Measurements from ENCODE around the gene SYNM. TPM values are rescaled to one million over a fixed set of nuclear protein-coding genes. Genes with fewer than 3 reads are reported as not detected.

SYNM gene
- total and polyA plus RNA-seq, 2 experiments from 2014 or later, result 0.74 to 3.5 TPM

DNA sequence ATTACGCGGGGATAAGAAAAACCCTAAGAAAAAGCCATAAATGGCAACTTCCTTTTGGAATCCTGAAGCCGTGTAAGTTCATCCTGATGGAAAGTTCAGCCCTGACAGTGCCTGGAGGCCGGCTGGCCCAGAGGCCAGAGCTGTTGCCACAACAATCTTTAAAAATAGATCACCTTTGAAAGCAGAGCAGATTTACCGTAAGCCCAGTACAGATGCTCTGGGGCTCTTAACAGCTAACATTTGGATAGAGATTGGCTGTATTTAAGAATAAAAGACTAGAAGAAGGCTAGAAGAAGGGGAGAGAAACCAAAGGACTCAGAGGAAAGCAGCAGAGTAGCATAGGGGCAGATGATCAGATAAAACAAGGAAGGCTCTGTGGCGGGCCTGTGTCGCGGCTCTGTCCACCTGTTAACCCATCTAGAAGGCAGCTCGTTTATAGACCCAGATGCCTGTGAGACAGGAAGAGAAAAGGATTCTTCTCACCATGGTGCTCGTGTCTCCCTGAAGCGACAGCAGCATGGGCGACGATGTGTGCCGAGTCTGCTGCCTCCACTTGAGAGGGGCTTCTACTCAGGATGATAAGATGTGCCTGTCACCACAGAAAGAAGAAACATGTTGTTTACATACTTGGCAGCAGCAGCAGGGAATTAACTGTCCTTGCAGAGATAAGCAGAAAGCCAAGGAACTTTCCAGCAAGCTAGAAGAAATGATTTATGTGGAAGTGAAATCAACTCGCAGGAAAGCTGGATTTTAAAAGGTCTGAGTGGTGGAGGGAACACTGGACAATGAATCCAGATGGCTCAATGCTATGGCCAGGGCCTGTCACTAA, 69.9 kb downstream of the SYNM start:
- no peak for ATAC-seq
- H3K4me1 Mint-ChIP-seq, result peaks cover 2% of the 10 kb centered on the region; the same call in 1 of the 3 replicates
- H3K27ac ChIP-seq (ENCODE audit: low read depth), result no peak overlapping the region
- H3K4me3 Mint-ChIP-seq, result no peak overlapping the region
- no peak for TF ChIP-seq ZNF331 (CRISPR knock-in tag; IDR thresholded peaks at IDR 0.05; ENCODE audit: low read depth)
- TF ChIP-seq CREB1 (CRISPR knock-in tag; IDR thresholded peaks at IDR 0.05; ENCODE audit: low read depth), result no peak
- TF ChIP-seq EZH2phosphoT487 (IDR thresholded peaks at IDR 0.05; ENCODE audit: unreplicated experiment), result no peak
- TF ChIP-seq, protein P1, sequence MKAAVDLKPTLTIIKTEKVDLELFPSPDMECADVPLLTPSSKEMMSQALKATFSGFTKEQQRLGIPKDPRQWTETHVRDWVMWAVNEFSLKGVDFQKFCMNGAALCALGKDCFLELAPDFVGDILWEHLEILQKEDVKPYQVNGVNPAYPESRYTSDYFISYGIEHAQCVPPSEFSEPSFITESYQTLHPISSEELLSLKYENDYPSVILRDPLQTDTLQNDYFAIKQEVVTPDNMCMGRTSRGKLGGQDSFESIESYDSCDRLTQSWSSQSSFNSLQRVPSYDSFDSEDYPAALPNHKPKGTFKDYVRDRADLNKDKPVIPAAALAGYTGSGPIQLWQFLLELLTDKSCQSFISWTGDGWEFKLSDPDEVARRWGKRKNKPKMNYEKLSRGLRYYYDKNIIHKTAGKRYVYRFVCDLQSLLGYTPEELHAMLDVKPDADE (IDR thresholded peaks at IDR 0.05), result no peak
- TF ChIP-seq EZH2 (IDR thresholded peaks at IDR 0.05; ENCODE audit: low read depth, unreplicated experiment), result no peak
- no peak for TF ChIP-seq STAT1 (IDR thresholded peaks at IDR 0.05; ENCODE audit: unreplicated experiment)
- TF ChIP-seq, protein P2, sequence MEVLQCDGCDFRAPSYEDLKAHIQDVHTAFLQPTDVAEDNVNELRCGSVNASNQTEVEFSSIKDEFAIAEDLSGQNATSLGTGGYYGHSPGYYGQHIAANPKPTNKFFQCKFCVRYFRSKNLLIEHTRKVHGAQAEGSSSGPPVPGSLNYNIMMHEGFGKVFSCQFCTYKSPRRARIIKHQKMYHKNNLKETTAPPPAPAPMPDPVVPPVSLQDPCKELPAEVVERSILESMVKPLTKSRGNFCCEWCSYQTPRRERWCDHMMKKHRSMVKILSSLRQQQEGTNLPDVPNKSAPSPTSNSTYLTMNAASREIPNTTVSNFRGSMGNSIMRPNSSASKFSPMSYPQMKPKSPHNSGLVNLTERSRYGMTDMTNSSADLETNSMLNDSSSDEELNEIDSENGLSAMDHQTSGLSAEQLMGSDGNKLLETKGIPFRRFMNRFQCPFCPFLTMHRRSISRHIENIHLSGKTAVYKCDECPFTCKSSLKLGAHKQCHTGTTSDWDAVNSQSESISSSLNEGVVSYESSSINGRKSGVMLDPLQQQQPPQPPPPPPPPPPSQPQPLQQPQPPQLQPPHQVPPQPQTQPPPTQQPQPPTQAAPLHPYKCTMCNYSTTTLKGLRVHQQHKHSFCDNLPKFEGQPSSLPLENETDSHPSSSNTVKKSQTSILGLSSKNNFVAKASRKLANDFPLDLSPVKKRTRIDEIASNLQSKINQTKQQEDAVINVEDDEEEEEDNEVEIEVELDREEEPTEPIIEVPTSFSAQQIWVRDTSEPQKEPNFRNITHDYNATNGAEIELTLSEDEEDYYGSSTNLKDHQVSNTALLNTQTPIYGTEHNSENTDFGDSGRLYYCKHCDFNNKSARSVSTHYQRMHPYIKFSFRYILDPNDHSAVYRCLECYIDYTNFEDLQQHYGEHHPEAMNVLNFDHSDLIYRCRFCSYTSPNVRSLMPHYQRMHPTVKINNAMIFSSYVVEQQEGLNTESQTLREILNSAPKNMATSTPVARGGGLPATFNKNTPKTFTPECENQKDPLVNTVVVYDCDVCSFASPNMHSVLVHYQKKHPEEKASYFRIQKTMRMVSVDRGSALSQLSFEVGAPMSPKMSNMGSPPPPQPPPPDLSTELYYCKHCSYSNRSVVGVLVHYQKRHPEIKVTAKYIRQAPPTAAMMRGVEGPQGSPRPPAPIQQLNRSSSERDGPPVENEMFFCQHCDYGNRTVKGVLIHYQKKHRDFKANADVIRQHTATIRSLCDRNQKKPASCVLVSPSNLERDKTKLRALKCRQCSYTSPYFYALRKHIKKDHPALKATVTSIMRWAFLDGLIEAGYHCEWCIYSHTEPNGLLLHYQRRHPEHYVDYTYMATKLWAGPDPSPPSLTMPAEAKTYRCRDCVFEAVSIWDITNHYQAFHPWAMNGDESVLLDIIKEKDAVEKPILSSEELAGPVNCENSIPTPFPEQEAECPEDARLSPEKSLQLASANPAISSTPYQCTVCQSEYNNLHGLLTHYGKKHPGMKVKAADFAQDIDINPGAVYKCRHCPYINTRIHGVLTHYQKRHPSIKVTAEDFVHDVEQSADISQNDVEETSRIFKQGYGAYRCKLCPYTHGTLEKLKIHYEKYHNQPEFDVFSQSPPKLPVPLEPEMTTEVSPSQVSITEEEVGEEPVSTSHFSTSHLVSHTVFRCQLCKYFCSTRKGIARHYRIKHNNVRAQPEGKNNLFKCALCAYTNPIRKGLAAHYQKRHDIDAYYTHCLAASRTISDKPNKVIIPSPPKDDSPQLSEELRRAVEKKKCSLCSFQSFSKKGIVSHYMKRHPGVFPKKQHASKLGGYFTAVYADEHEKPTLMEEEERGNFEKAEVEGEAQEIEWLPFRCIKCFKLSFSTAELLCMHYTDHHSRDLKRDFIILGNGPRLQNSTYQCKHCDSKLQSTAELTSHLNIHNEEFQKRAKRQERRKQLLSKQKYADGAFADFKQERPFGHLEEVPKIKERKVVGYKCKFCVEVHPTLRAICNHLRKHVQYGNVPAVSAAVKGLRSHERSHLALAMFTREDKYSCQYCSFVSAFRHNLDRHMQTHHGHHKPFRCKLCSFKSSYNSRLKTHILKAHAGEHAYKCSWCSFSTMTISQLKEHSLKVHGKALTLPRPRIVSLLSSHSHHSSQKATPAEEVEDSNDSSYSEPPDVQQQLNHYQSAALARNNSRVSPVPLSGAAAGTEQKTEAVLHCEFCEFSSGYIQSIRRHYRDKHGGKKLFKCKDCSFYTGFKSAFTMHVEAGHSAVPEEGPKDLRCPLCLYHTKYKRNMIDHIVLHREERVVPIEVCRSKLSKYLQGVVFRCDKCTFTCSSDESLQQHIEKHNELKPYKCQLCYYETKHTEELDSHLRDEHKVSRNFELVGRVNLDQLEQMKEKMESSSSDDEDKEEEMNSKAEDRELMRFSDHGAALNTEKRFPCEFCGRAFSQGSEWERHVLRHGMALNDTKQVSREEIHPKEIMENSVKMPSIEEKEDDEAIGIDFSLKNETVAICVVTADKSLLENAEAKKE (CRISPR knock-in tag; IDR thresholded peaks at IDR 0.05), result no peak
- no peak for TF ChIP-seq POLR2AphosphoS5 (IDR thresholded peaks at IDR 0.05; ENCODE audit: low read depth)
- no peak for TF ChIP-seq JUNB (IDR thresholded peaks at IDR 0.05; ENCODE audit: unreplicated experiment)
- TF ChIP-seq, protein P3, sequence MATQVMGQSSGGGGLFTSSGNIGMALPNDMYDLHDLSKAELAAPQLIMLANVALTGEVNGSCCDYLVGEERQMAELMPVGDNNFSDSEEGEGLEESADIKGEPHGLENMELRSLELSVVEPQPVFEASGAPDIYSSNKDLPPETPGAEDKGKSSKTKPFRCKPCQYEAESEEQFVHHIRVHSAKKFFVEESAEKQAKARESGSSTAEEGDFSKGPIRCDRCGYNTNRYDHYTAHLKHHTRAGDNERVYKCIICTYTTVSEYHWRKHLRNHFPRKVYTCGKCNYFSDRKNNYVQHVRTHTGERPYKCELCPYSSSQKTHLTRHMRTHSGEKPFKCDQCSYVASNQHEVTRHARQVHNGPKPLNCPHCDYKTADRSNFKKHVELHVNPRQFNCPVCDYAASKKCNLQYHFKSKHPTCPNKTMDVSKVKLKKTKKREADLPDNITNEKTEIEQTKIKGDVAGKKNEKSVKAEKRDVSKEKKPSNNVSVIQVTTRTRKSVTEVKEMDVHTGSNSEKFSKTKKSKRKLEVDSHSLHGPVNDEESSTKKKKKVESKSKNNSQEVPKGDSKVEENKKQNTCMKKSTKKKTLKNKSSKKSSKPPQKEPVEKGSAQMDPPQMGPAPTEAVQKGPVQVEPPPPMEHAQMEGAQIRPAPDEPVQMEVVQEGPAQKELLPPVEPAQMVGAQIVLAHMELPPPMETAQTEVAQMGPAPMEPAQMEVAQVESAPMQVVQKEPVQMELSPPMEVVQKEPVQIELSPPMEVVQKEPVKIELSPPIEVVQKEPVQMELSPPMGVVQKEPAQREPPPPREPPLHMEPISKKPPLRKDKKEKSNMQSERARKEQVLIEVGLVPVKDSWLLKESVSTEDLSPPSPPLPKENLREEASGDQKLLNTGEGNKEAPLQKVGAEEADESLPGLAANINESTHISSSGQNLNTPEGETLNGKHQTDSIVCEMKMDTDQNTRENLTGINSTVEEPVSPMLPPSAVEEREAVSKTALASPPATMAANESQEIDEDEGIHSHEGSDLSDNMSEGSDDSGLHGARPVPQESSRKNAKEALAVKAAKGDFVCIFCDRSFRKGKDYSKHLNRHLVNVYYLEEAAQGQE (IDR thresholded peaks at IDR 0.05; ENCODE audit: unreplicated experiment), result no peak
- TF ChIP-seq NANOG (IDR thresholded peaks at IDR 0.05; ENCODE audit: borderline replicate concordance), result no peak
- no peak for TF ChIP-seq ZNF114 (CRISPR knock-in tag; IDR thresholded peaks at IDR 0.05)
- TF ChIP-seq, protein P4, sequence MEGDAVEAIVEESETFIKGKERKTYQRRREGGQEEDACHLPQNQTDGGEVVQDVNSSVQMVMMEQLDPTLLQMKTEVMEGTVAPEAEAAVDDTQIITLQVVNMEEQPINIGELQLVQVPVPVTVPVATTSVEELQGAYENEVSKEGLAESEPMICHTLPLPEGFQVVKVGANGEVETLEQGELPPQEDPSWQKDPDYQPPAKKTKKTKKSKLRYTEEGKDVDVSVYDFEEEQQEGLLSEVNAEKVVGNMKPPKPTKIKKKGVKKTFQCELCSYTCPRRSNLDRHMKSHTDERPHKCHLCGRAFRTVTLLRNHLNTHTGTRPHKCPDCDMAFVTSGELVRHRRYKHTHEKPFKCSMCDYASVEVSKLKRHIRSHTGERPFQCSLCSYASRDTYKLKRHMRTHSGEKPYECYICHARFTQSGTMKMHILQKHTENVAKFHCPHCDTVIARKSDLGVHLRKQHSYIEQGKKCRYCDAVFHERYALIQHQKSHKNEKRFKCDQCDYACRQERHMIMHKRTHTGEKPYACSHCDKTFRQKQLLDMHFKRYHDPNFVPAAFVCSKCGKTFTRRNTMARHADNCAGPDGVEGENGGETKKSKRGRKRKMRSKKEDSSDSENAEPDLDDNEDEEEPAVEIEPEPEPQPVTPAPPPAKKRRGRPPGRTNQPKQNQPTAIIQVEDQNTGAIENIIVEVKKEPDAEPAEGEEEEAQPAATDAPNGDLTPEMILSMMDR (conservative IDR thresholded peaks at IDR 0.05; ENCODE audit: low read depth in 2 of 2), result no peak
- H4K20me1 ChIP-seq (replicated peaks; ENCODE audit: insufficient read depth), result no peaks in the 10 kb centered on the region
- H3K27me3 ChIP-seq (ENCODE audit: insufficient read depth), result no peaks in the 10 kb centered on the region
- H3K27me3 Mint-ChIP-seq (ENCODE audit: insufficient read depth, low read depth, poor library complexity), result no peaks in the 10 kb centered on the region
- H3K36me3 ChIP-seq (ENCODE audit: insufficient read depth), result no peaks in the 10 kb centered on the region
- H3K9me2 ChIP-seq (ENCODE audit: insufficient read depth), result no peaks in the 10 kb centered on the region
- H3K4me1 ChIP-seq (ENCODE audit: insufficient read depth), result no peaks in the 10 kb centered on the region
- H3K4me2 ChIP-seq, result no peak overlapping the region
- no peak overlapping the region for H3K27ac Mint-ChIP-seq
- H2AFZ ChIP-seq, result no peak overlapping the region
- H3K4me3 ChIP-seq, result no peak overlapping the region
- peaks cover 7% of the 10 kb centered on the region; the same call in 2 of the 3 replicates for H3K36me3 Mint-ChIP-seq (ENCODE audit: low read depth)
- DNase-seq (ENCODE audit: low spot score), result no peak
- H3K79me2 ChIP-seq (replicated peaks; ENCODE audit: insufficient read depth), result no peaks in the 10 kb centered on the region
- no peaks in the 10 kb centered on the region for H3F3A ChIP-seq (replicated peaks; ENCODE audit: low read depth)
- no peaks in the 10 kb centered on the region for H3K9me3 Mint-ChIP-seq
